Measurements from ENCODE around the gene CELF2.

CELF2 gene

DNA sequence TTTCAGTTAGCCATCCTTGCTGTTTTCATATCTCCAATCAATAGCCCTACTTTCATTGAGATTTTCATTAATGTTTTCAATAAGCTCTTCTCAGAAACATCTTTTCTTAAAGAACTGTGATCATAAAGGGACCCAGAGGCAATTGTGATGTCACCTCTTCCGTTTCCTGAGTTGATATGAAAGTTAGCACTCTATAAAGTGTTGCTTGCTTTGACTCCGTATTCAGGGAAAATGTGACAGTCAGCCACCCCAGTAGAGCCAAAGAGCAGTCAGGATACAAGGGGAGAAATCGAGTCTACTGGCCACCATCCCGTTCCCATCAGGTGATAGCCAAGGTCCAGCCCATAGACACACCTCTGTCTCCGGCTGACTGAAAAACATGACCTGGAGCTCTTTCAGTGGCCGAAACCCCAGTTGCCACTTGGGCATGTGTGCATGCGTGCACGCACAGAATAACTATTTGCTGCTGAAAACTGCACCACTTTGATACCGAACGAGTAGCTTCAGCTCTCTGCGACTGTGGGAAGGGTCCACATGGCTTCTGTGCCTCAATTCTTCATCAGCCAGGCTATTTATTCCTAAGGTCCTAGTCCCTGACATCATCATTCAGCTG is 302.4 kb downstream of the CELF2 start:
- H3K4me3 ChIP-seq (ENCODE audit: low read depth, low read length) = no peak overlapping the region
- TF ChIP-seq MYC (IDR thresholded peaks at IDR 0.05; ENCODE audit: low read depth, low read length) (no peak), POLR2A (IDR thresholded peaks at IDR 0.05; ENCODE audit: extremely low read depth, insufficient read length) (no peak)
- TF ChIP-seq, protein P1, sequence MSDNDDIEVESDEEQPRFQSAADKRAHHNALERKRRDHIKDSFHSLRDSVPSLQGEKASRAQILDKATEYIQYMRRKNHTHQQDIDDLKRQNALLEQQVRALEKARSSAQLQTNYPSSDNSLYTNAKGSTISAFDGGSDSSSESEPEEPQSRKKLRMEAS (IDR thresholded peaks at IDR 0.05; ENCODE audit: low read depth, low read length) = no peak
- TF ChIP-seq, protein P2, sequence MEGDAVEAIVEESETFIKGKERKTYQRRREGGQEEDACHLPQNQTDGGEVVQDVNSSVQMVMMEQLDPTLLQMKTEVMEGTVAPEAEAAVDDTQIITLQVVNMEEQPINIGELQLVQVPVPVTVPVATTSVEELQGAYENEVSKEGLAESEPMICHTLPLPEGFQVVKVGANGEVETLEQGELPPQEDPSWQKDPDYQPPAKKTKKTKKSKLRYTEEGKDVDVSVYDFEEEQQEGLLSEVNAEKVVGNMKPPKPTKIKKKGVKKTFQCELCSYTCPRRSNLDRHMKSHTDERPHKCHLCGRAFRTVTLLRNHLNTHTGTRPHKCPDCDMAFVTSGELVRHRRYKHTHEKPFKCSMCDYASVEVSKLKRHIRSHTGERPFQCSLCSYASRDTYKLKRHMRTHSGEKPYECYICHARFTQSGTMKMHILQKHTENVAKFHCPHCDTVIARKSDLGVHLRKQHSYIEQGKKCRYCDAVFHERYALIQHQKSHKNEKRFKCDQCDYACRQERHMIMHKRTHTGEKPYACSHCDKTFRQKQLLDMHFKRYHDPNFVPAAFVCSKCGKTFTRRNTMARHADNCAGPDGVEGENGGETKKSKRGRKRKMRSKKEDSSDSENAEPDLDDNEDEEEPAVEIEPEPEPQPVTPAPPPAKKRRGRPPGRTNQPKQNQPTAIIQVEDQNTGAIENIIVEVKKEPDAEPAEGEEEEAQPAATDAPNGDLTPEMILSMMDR (IDR thresholded peaks at IDR 0.05; ENCODE audit: low read depth, low read length) = no peak
- DNase-seq (ENCODE audit: low read depth) = no peak

DNA sequence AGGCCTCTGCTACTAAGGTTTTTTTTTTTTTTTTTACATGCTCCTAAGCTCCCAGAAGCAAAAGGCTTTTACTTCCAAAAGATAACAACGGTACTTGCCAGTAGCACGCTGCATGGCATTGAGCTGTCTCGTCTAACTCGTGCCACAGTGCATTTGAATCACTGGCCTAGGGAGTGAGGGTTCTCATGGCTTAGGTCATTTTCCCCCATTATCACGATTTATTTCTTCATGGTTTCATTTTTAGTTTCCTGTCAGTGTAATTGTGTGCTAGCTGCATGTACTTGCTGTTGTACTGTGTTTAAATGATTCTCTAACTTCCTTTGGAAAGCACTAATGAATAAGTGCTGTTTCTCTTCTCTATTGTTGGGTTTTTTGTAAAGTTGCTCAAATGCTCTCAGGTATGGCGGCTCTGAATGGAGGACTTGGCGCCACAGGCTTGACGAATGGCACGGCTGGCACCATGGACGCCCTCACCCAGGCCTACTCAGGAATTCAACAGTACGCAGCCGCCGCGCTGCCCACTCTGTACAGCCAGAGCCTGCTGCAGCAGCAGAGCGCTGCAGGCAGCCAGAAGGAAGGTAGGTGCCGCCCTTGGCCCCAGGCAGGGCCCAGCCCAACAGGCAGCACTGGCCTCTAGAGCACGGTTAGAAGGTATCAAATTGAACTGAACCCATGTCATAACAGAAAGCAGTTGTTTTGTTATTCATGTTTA is 303.3 kb downstream of the CELF2 start:
- TF ChIP-seq, protein P1 (IDR thresholded peaks at IDR 0.05; ENCODE audit: low read depth, low read length) = no peak
- TF ChIP-seq MYC (IDR thresholded peaks at IDR 0.05; ENCODE audit: low read depth, low read length) = no peak
- no peak for TF ChIP-seq POLR2A (IDR thresholded peaks at IDR 0.05; ENCODE audit: extremely low read depth, insufficient read length)
- TF ChIP-seq, protein P2 (IDR thresholded peaks at IDR 0.05; ENCODE audit: low read depth, low read length) = no peak
- DNase-seq (ENCODE audit: low read depth) = no peak
- no peak overlapping the region for H3K4me3 ChIP-seq (ENCODE audit: low read depth, low read length)

DNA sequence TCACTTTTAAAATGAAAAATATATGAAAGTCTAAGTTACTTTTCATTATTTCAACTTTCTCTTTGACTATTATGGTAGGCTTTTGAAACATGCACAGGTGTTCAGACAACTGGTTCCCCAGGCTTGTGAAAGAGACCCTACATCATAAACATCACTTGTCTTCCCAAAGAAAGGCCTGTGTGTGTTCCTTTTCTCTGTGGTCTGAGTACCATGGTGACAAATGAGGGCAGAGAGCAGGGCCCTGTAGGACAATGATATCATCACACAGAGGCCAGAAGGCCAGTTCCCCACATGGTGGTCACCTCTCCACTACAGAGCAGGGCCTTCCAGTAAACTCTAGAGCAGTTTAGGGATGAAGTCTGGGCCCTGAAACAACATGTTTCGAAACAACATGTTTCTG is 305.0 kb downstream of the CELF2 start:
- TF ChIP-seq MYC (IDR thresholded peaks at IDR 0.05; ENCODE audit: low read depth, low read length) (no peak), POLR2A (IDR thresholded peaks at IDR 0.05; ENCODE audit: extremely low read depth, insufficient read length) (no peak)
- TF ChIP-seq, protein P2 (IDR thresholded peaks at IDR 0.05; ENCODE audit: low read depth, low read length) = no peak
- TF ChIP-seq, protein P1 (IDR thresholded peaks at IDR 0.05; ENCODE audit: low read depth, low read length) = no peak
- H3K4me3 ChIP-seq (ENCODE audit: low read depth, low read length) = no peak overlapping the region
- no peak for DNase-seq (ENCODE audit: low read depth)

DNA sequence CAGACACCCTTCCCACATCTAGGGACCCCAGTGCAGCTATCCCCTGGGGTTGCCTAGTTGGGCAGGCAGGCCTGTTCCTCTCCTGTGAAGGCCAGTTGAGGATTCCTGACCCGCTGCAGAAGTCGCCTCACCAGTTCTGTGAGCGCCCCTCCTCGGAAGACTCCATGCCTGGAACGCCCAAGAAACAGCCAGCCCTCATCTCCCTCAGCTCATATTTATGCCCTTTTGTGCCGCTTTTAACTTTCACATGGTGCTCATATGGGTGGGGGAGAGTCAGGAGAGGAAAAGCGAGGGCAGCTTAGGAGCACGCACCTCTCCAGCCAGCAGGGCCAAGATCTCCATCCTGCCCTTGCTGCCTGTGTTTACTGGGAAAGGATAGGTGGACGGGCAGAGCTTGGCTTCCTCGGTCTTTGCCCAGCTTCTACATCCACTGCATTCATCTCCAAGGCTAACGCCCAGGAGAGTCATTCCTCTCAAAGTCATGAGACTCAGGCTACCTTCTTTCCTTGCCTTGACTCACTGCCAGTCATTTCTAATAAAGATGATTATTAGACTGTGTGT is 307.2 kb downstream of the CELF2 start:
- no peak for TF ChIP-seq POLR2A (IDR thresholded peaks at IDR 0.05; ENCODE audit: extremely low read depth, insufficient read length)
- no peak for TF ChIP-seq MYC (IDR thresholded peaks at IDR 0.05; ENCODE audit: low read depth, low read length)
- TF ChIP-seq, protein P2 (IDR thresholded peaks at IDR 0.05; ENCODE audit: low read depth, low read length) = no peak
- TF ChIP-seq, protein P1 (IDR thresholded peaks at IDR 0.05; ENCODE audit: low read depth, low read length) = no peak
- no peak overlapping the region for H3K4me3 ChIP-seq (ENCODE audit: low read depth, low read length)
- no peak for DNase-seq (ENCODE audit: low read depth)

DNA sequence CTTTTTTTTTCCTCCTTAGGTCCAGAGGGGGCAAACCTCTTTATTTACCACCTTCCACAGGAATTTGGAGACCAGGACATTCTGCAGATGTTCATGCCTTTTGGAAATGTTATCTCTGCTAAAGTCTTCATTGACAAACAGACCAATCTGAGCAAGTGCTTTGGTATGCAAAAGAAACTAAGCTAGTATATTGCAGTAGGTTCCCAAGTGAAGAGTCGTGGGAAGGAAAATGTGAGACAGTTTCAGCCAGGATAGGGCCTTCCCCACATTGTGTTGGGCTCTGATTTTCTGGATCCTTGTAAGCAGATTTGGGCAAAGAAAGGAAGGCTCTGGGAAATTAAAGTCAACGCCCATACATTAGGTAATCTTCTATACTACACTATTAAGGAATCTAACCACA is 308.1 kb downstream of the CELF2 start:
- no peak for DNase-seq (ENCODE audit: low read depth)
- TF ChIP-seq, protein P1 (IDR thresholded peaks at IDR 0.05; ENCODE audit: low read depth, low read length) = no peak
- TF ChIP-seq POLR2A (IDR thresholded peaks at IDR 0.05; ENCODE audit: extremely low read depth, insufficient read length) (no peak), MYC (IDR thresholded peaks at IDR 0.05; ENCODE audit: low read depth, low read length) (no peak)
- TF ChIP-seq, protein P2 (IDR thresholded peaks at IDR 0.05; ENCODE audit: low read depth, low read length) = no peak
- H3K4me3 ChIP-seq (ENCODE audit: low read depth, low read length) = no peak overlapping the region

Data from NB4 (cell line).